IMR-90 (cell line): ENCODE results near the gene TSPO. TPM values are rescaled to one million over a fixed set of nuclear protein-coding genes. Genes with fewer than 3 reads are reported as not detected.

Experiments
- ATAC-seq: fragments of 200-7000 bp; cut with Tn5 transposase; 2 replicates; pipeline ENCODE4 v1.9.1; 2020; ENCODE audit warnings: low read depth, mild to moderate bottlenecking, moderate library complexity
- BruUV-seq: library from RNA; stranded (reverse); fragments of 400-500 nt; replicated peaks from 2 replicates; lab custom pipeline; 2021; lab: Mats Ljungman, UMichigan
- CTCF ChIA-PET: fragments of 300-600 bp; formaldehyde crosslinking; extraction: SDS; loops from one replicate; lab custom pipeline; 2021; ENCODE audit warnings: antibody characterized with exemption; lab: Yijun Ruan, JAX
- POLR2A ChIA-PET: fragments of 300-600 bp; sonication (Branson Sonifier 250); formaldehyde crosslinking; loops from one replicate; lab custom pipeline; 2022; ENCODE audit warnings: antibody characterized with exemption; ENCODE audit not compliant: unreplicated experiment; lab: Charles Lee
- DNase-seq: peaks from one replicate; pipeline ENCODE4 v3.0.0; 2013
- H2AFZ ChIP-seq: replicated peaks from 2 replicates; pipeline ENCODE3; 2013; ENCODE audit warnings: low read length, mild to moderate bottlenecking; ENCODE audit not compliant: poor library complexity
- H2AK5ac ChIP-seq: 2 replicates; pipeline ENCODE4 v1.6.1; 2013; ENCODE audit warnings: low read depth, low read length, inconsistent platforms
- H2AK9ac ChIP-seq: replicated peaks from 2 replicates; pipeline ENCODE3; 2013; ENCODE audit warnings: mild to moderate bottlenecking, low read depth, low read length, moderate library complexity; ENCODE audit not compliant: poor library complexity
- H2BK120ac ChIP-seq: 2 replicates; pipeline ENCODE4 v1.6.1; 2013; ENCODE audit warnings: low read depth, low read length, inconsistent platforms
- H2BK15ac ChIP-seq: 3 replicates; pipeline ENCODE4 v1.6.1; 2013; ENCODE audit warnings: low read depth, low read length, inconsistent platforms
- H2BK20ac ChIP-seq: 2 replicates; pipeline ENCODE4 v1.6.1; 2013; ENCODE audit warnings: low read depth, mild to moderate bottlenecking, inconsistent platforms, low read length, moderate library complexity
- H2BK5ac ChIP-seq: 2 replicates; pipeline ENCODE4 v1.6.1; 2013; ENCODE audit warnings: mild to moderate bottlenecking, low read depth, low read length, inconsistent platforms; ENCODE audit not compliant: poor library complexity, severe bottlenecking
- H3K14ac ChIP-seq: replicated peaks from 2 replicates; pipeline ENCODE4 v1.6.1; 2013; ENCODE audit warnings: low read depth, low read length, inconsistent platforms
- H3K18ac ChIP-seq: 2 replicates; pipeline ENCODE4 v1.6.1; 2013; ENCODE audit warnings: low read depth, low read length, control low read depth
- H3K23ac ChIP-seq: 2 replicates; pipeline ENCODE4 v1.6.1; 2013; ENCODE audit warnings: low read depth, low read length, inconsistent platforms
- H3K27ac ChIP-seq: 2 replicates; pipeline ENCODE4 v1.5.1; 2013; ENCODE audit warnings: mild to moderate bottlenecking, control low read depth, low read length; ENCODE audit not compliant: insufficient read depth
- H3K27me3 ChIP-seq: 2 replicates; pipeline ENCODE4 v1.6.1; 2013; ENCODE audit warnings: low read length; ENCODE audit not compliant: control insufficient read depth, insufficient read depth
- H3K36me3 ChIP-seq: 2 replicates; pipeline ENCODE4 v1.6.1; 2013; ENCODE audit warnings: low read length, mixed read lengths; ENCODE audit not compliant: control insufficient read depth, insufficient read depth
- H3K4ac ChIP-seq: 2 replicates; pipeline ENCODE4 v1.6.1; 2013; ENCODE audit warnings: low read depth, low read length, inconsistent platforms
- H3K4me1 ChIP-seq: 2 replicates; pipeline ENCODE4 v1.6.1; 2013; ENCODE audit warnings: low read length, mixed read lengths; ENCODE audit not compliant: control insufficient read depth, insufficient read depth
- H3K4me2 ChIP-seq: 2 replicates; pipeline ENCODE4 v1.6.1; 2013; ENCODE audit warnings: low read depth, mild to moderate bottlenecking, control low read depth, low read length, moderate library complexity
- H3K4me3 ChIP-seq: 2 replicates; pipeline ENCODE4 v1.5.1; 2013; ENCODE audit warnings: low read depth, mild to moderate bottlenecking, control low read depth, low read length, moderate library complexity; ENCODE audit not compliant: insufficient read depth
- H3K56ac ChIP-seq: 2 replicates; pipeline ENCODE4 v1.6.1; 2013; ENCODE audit warnings: low read length, inconsistent platforms; ENCODE audit not compliant: insufficient read depth; ENCODE audit errors: extremely low read depth
- H3K79me1 ChIP-seq, 2 experiments: 2 replicates each; pipeline ENCODE4 v1.6.1; 2013; ENCODE audit warnings: low read length in 2 of 2, inconsistent platforms in 1 of 2, low read depth in 1 of 2
- H3K9ac ChIP-seq: 2 replicates; pipeline ENCODE4 v1.6.1; 2013; ENCODE audit warnings: low read depth, low read length, control low read depth
- H3K9me1 ChIP-seq: 2 replicates; pipeline ENCODE4 v1.6.1; 2013; ENCODE audit warnings: low read length, inconsistent platforms; ENCODE audit not compliant: insufficient read depth
- H3K9me3 ChIP-seq: 2 replicates; pipeline ENCODE4 v1.6.1; 2013; ENCODE audit warnings: low read length; ENCODE audit not compliant: control insufficient read depth, insufficient read depth
- H4K20me1 ChIP-seq: 2 replicates; pipeline ENCODE4 v1.6.1; 2013; ENCODE audit warnings: low read length, inconsistent platforms; ENCODE audit not compliant: insufficient read depth
- H4K5ac ChIP-seq: 2 replicates; pipeline ENCODE4 v1.6.1; 2013; ENCODE audit warnings: mild to moderate bottlenecking, low read depth, low read length, control low read depth
- H4K8ac ChIP-seq, 2 experiments: 2 replicates each; pipeline ENCODE4 v1.6.1; 2013; ENCODE audit warnings: low read depth in 2 of 2, low read length in 2 of 2, control low read depth in 1 of 2, inconsistent platforms in 1 of 2
- H4K91ac ChIP-seq: 2 replicates; pipeline ENCODE4 v1.6.1; 2013; ENCODE audit warnings: low read depth, low read length, inconsistent platforms; ENCODE audit not compliant: insufficient read depth
- BHLHE40 ChIP-seq: fragments of 150-350 bp; IDR thresholded peaks from 2 replicates; pipeline ENCODE4 v1.6.1; 2016; ENCODE audit warnings: mild to moderate bottlenecking, low read depth, low read length
- CEBPB ChIP-seq: IDR thresholded peaks from 2 replicates; pipeline ENCODE4 v1.6.1; 2012; ENCODE audit warnings: low read depth, low read length, improper control_type of control experiment
- CHD1 ChIP-seq: IDR thresholded peaks from 2 replicates; pipeline ENCODE4 v1.6.1; 2012; ENCODE audit warnings: low read depth, low read length, improper control_type of control experiment
- FOS ChIP-seq: fragments of 150-350 bp; IDR thresholded peaks from 2 replicates; pipeline ENCODE4 v1.6.1; 2016; ENCODE audit warnings: low read depth, low read length
- MAZ ChIP-seq: IDR thresholded peaks from 2 replicates; pipeline ENCODE4 v1.6.1; 2012; ENCODE audit warnings: low read depth, mild to moderate bottlenecking, low read length, improper control_type of control experiment, moderate library complexity, borderline replicate concordance
- MXI1 ChIP-seq: IDR thresholded peaks from 2 replicates; pipeline ENCODE4 v1.6.1; 2012; ENCODE audit warnings: low read depth, mild to moderate bottlenecking, low read length, moderate library complexity, borderline replicate concordance
- NFE2L2 ChIP-seq: fragments of 150-350 bp; IDR thresholded peaks from 2 replicates; pipeline ENCODE4 v1.6.1; 2016; ENCODE audit warnings: low read depth, mild to moderate bottlenecking, low read length
- POLR2A ChIP-seq: IDR thresholded peaks from 2 replicates; pipeline ENCODE4 v1.6.1; 2012; ENCODE audit warnings: mild to moderate bottlenecking, low read depth, low read length
- RAD21 ChIP-seq: IDR thresholded peaks from 2 replicates; pipeline ENCODE4 v1.6.1; 2012; ENCODE audit warnings: low read length, improper control_type of control experiment
- SMC3 ChIP-seq: fragments of 150-350 bp; IDR thresholded peaks from 2 replicates; pipeline ENCODE4 v1.6.1; 2016; ENCODE audit warnings: low read depth, mild to moderate bottlenecking, antibody characterized with exemption, low read length, moderate library complexity
- WGBS, 2 experiments: methylation state at CpG; one replicate each; pipeline versions ENCODE4 v1.1.5 to v1.1.7; 2013; ENCODE audit warnings: missing lambda C conversion rate in 2 of 2; ENCODE audit not compliant: insufficient read length in 1 of 2; ENCODE audit errors: extremely low coverage in 2 of 2; 5-methylcytosine and 5-hydroxymethylcytosine counted together
- dilution Hi-C: fragments of 300-500 bp; cut with HindIII; formaldehyde crosslinking; loops from one replicate; pipeline ENCODE4 v1.14.3; 2018; ENCODE audit warnings: low sequenced_read_pairs; ENCODE audit not compliant: unreplicated experiment
- in situ Hi-C: fragments of 300-500 bp; cut with MboI; formaldehyde crosslinking; loops from 3 replicates; pipeline ENCODE4 v1.14.3; 2019; ENCODE audit warnings: low sequenced_read_pairs, inconsistent platforms, mixed read lengths
- intact Hi-C: fragments of 100-400 bp; cut with micrococcal nuclease; formaldehyde crosslinking; loops from 2 replicates; pipeline ENCODE4 v1.10.0; 2022
- polyA plus RNA-seq, 3 experiments: library from polyadenylated mRNA; depleted of rRNA; stranded (reverse); fragments of >200 nt; gene quantifications; 2 replicates each; pipeline ENCODE4 v1.2.3, GENCODE V29; 2012; ENCODE audit warnings: low replicate concordance in 1 of 3
- total RNA-seq: library from RNA; depleted of rRNA; stranded (reverse); fragments of >200 nt; gene quantifications from 2 replicates; pipeline ENCODE4 v1.2.3, GENCODE V29; 2012
- TF ChIP-seq, protein P1 (sequence below): fragments of 150-350 bp; IDR thresholded peaks from 2 replicates; pipeline ENCODE4 v1.6.1; 2016; ENCODE audit warnings: low read depth, mild to moderate bottlenecking, low read length, moderate library complexity, borderline replicate concordance

The TSPO gene
- total and polyA plus RNA-seq, 2 of the 4 experiments (the other 2 are of a cell fraction) = 115 to 297 TPM

DNA sequence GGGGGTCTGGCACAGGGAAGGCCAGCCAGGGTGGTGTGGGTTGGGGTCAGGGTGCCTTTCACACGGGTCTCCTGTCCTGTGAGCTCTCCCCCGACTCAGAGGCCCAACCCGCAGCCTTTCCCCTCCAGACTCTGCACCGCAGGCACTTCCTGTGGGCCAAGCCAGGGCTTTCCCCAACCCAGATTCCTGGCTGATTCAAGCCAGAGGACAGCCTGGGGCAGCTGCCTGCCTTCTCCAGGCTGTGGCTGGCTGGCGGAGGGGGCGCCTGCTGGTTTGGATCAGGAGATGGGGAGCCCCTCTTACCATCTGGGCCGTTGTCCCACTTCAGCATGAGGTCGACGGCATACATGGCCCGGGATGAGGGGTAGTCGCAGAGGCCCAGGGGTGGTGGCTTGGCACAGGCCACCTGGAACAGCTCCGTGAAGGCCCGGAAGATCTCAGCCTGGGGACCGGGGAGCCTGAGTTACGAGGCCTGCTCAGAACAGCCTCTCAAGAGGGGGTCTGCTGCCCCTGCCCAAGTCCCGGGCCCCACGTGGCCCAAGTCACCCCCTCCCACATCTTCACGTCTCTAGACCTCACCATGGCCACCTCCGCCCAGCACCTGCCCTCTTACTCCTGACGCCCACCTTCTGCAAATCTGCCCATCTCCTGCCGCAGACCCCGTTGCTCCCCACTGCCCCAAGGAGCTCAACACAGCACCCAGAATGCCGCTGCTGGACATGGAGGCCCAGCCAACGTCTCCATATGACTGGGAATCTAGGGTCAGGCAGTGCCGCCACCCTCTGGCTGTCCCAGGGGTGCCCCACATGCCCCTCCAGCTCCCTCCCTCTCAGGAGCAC, 17.3 kb downstream of the TSPO start:
- Histone ChIP-seq H3K27me3 (no peaks in the 10 kb centered on the region), H3K4me1 (no peaks in the 10 kb centered on the region), H3K18ac (no peak overlapping the region), H2BK5ac (no peak overlapping the region), H2AFZ (no peak overlapping the region), H3K9ac (no peak overlapping the region), H4K8ac (no peak overlapping the region), H2AK9ac (peak overlapping the region; percentile 55), H3K14ac (no peak overlapping the region), H3K9me1 (no peaks in the 10 kb centered on the region; the same call in 1 of the 2 replicates), H3K4me3 (no peak overlapping the region), H4K5ac (no peak overlapping the region), H3K4me2 (no peak overlapping the region), H3K79me1 (no peaks in the 10 kb centered on the region), H4K91ac (no peak overlapping the region), H3K4ac (no peak overlapping the region), H2BK120ac (no peak overlapping the region), H4K20me1 (peaks cover 4% of the 10 kb centered on the region), H3K36me3 (peaks cover 32% of the 10 kb centered on the region), H3K23ac (no peak overlapping the region), H2AK5ac (no peak overlapping the region), H3K9me3 (no peaks in the 10 kb centered on the region), H3K56ac (no peak overlapping the region), H2BK15ac (no peak overlapping the region), H3K27ac (no peak overlapping the region), H2BK20ac (no peak overlapping the region)
- TF ChIP-seq CEBPB (no peak), CHD1 (no peak), NFE2L2 (no peak), SMC3 (no peak), POLR2A (no peak), MAZ (no peak), FOS (no peak), MXI1 (no peak), BHLHE40 (no peak), RAD21 (no peak)
- TF ChIP-seq, protein P1, sequence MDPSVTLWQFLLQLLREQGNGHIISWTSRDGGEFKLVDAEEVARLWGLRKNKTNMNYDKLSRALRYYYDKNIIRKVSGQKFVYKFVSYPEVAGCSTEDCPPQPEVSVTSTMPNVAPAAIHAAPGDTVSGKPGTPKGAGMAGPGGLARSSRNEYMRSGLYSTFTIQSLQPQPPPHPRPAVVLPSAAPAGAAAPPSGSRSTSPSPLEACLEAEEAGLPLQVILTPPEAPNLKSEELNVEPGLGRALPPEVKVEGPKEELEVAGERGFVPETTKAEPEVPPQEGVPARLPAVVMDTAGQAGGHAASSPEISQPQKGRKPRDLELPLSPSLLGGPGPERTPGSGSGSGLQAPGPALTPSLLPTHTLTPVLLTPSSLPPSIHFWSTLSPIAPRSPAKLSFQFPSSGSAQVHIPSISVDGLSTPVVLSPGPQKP = no peak
- WGBS, 2 experiments = 95% methylated on average over 12 of the region's 25 CpGs; no CpG with 5 or more reads in 1 of the 2 experiments
- intact Hi-C loops (no loop called here), in situ Hi-C loops (no loop called here), dilution Hi-C loops (no loop called here)
- no TSS peak for BruUV-seq
- DNase-seq (peak; percentile 32), ATAC-seq (0 out of 2 replicates have a peak, but pooled peaks have one; percentile 21)
- POLR2A ChIA-PET = no interaction called here
- CTCF ChIA-PET = no interaction called here
